Frontal cortex (tissue), 4 donors: ENCODE measurements around the gene RNF5. TPM values are rescaled to one million over a fixed set of nuclear protein-coding genes. Genes with fewer than 3 reads are reported as not detected.
A peak's percentile ranks its signal among the peaks of the same experiment; 100 is the strongest.

Experiments
- DNase-seq, 2 donors: peaks; one replicate each; pipeline ENCODE4 v3.0.0; 2012; ENCODE audit warnings: low spot score in 2 of 2
- FAIRE-seq: peaks from 2 replicates; lab custom pipeline; 2012; peaks lifted over from hg19 to GRCh38; lab: Jason Lieb, UNC
- total RNA-seq: library from RNA; depleted of rRNA; stranded (reverse); fragments of >200 nt; gene quantifications from one replicate; pipeline ENCODE4 v1.2.3, GENCODE V29; 2014
- donor health status: control.
- donor health status: control.
- donor health status: control.

The RNF5 gene
- total RNA-seq, 1 donor from 2014 or later, result 104 TPM

- DNase-seq (no peak), FAIRE-seq (no peak)
Observed at GRCh38 chr6:32151181-32151862, 26.9 kb upstream of the RNF5 start.

GRCh38 chr6:32151863-32152768, 26.1 kb upstream of the RNF5 start, which contains the start of gene PRRT1:
Gene PRRT1 (minus strand): TSS chr6:32151939. CDS start chr6:32151827, 112 bp downstream.
- FAIRE-seq (no peak), DNase-seq (peak; percentile 57 to 64)

- no peak for DNase-seq
- FAIRE-seq, result no peak
Observed at GRCh38 chr6:32152769-32153563, 25.2 kb upstream of the RNF5 start.

GRCh38 chr6:32153564-32154513, 24.4 kb upstream of the RNF5 start, which contains the start of gene PPT2:
Gene PPT2 (plus strand): TSS chr6:32154141. CDS start chr6:32154595, 454 bp downstream.
- FAIRE-seq (no peak), DNase-seq (peak; percentile 84 to 89)

- peak; percentile 57 to 65 for DNase-seq
- FAIRE-seq, result no peak
Observed at GRCh38 chr6:32154514-32155161, 23.6 kb upstream of the RNF5 start.

- DNase-seq (no peak), FAIRE-seq (no peak)
Observed at GRCh38 chr6:32156891-32157290, 21.3 kb upstream of the RNF5 start.

GRCh38 chr6:32158052-32158451, 20.2 kb upstream of the RNF5 start:
- FAIRE-seq (no peak), DNase-seq (no peak)

GRCh38 chr6:32163559-32164258, 14.5 kb upstream of the RNF5 start:
- no peak for FAIRE-seq
- peak in 1 of 2 donors; percentile 42 for DNase-seq

GRCh38 chr6:32164295-32164694, 13.9 kb upstream of the RNF5 start, which contains the start of gene EGFL8:
Gene EGFL8 (plus strand): TSS chr6:32164595. CDS start chr6:32166166, 1,571 bp downstream.
- DNase-seq, result no peak

GRCh38 chr6:32166411-32167061, 11.7 kb upstream of the RNF5 start:
- DNase-seq (no peak), FAIRE-seq (no peak)

More at GRCh38 chr6:32164295-32164694, 13.9 kb upstream of the RNF5 start, which contains the start of gene EGFL8:
- no peak for FAIRE-seq

- DNase-seq (no peak), FAIRE-seq (no peak)
Observed at GRCh38 chr6:32167154-32167760, 10.9 kb upstream of the RNF5 start.

GRCh38 chr6:32167761-32168262, 10.4 kb upstream of the RNF5 start:
- no peak for DNase-seq
- no peak for FAIRE-seq

GRCh38 chr6:32168350-32168749, 9.9 kb upstream of the RNF5 start:
- no peak for DNase-seq
- no peak for FAIRE-seq

GRCh38 chr6:32168807-32169591, 9.2 kb upstream of the RNF5 start:
- DNase-seq, result no peak
- FAIRE-seq, result no peak

- no peak for FAIRE-seq
Observed at GRCh38 chr6:32170294-32170693, 7.9 kb upstream of the RNF5 start.

GRCh38 chr6:32171234-32171633, 7.0 kb upstream of the RNF5 start:
- FAIRE-seq (no peak), DNase-seq (no peak)

More at GRCh38 chr6:32170294-32170693, 7.9 kb upstream of the RNF5 start:
- no peak for DNase-seq
